HFF-Myc (cell line): Measurements from ENCODE around the gene UFSP1.
A peak's percentile ranks its signal among the peaks of the same experiment; 100 is the strongest.

Source experiments
- DNase-seq: peaks from one replicate; pipeline ENCODE4 v3.0.0-alpha.2; 2011; ENCODE audit warnings: low read depth; ENCODE audit errors: extremely low read depth
- H3K4me3 ChIP-seq: replicated peaks from 2 replicates; pipeline ENCODE4 v1.5.1; 2011; ENCODE audit warnings: low read depth, mild to moderate bottlenecking, control low read depth, low read length
- TF ChIP-seq, protein P1 (sequence below): IDR thresholded peaks from 2 replicates; pipeline ENCODE4 v1.5.1; 2012; ENCODE audit warnings: mild to moderate bottlenecking, low read depth, low read length, control low read depth; ENCODE audit errors: missing control alignments

The UFSP1 gene

DNA sequence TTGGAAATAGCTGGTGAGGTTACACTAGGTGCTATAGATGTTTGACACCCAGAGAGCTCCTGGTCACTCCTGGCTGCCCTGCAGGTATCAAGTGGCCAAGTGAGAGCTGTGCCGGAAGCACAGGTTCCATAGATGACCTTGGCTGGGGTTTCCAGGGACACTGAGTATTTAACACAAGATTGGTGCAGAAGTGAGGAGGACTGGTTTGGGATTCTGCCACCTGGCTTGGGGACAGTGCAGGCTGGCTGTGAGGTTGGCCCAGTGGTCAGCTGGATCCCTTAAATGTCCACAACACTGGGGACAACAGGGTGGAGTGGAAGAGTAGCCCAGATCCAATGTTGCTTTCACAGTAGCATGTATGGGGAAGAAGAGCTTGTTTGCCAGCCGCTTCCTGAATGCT, 11.5 kb upstream of the UFSP1 start:
- TF ChIP-seq, protein P1, sequence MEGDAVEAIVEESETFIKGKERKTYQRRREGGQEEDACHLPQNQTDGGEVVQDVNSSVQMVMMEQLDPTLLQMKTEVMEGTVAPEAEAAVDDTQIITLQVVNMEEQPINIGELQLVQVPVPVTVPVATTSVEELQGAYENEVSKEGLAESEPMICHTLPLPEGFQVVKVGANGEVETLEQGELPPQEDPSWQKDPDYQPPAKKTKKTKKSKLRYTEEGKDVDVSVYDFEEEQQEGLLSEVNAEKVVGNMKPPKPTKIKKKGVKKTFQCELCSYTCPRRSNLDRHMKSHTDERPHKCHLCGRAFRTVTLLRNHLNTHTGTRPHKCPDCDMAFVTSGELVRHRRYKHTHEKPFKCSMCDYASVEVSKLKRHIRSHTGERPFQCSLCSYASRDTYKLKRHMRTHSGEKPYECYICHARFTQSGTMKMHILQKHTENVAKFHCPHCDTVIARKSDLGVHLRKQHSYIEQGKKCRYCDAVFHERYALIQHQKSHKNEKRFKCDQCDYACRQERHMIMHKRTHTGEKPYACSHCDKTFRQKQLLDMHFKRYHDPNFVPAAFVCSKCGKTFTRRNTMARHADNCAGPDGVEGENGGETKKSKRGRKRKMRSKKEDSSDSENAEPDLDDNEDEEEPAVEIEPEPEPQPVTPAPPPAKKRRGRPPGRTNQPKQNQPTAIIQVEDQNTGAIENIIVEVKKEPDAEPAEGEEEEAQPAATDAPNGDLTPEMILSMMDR: no peak
- H3K4me3 ChIP-seq: no peak overlapping the region
- DNase-seq: no peak

DNA sequence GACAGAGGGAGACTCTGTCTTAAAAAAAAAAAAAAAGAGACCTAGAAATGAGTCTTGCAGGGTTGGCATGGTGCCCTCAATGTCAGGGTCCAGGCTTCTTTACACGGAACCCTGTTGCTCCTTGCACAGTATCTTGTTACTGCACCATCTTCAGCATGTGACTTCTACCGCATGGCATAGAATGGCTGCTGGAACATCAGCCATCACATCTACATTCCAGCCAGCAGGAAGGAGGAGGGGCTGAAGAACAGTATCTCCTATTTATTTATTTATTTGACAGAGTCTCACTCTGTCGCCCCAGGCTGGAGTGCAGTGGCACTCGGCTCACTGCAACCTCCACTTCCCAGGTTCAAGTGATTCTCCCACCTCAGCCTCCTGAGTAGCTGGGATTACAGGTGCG, 9.9 kb upstream of the UFSP1 start:
- H3K4me3 ChIP-seq: no peak overlapping the region
- no peak for DNase-seq
- TF ChIP-seq, protein P1: no peak

DNA sequence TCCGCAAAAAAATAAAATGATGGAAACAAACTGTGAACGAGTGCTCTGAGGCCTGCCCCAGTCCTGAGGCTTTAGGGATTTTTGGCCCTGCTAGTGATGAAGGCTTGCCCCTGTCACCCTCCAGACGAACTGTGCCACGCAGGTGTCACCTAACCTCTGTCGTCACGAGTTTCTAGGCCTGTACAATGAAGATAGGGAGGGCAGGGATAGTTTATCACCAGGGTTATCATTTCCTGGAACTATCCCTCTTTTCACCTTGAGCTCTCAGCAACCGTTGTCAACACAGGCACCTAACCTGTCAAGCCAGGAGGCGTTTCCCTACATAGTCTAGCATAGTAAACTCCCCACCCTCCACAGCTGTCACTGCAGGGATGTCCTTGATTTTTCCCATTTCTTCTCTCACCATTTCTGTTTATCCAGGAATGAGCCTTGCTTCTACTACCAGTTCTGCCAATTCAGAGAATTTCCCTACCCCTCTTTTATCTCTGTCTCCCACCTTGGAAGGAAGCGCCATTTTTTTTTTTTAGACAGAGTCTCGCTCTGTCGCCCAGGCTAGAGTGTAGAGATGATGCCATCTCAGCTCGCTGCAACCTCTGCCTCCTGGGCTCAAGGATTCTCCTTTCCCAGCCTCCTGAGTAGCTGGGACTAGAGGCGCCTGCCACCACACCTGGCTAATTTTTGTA, 8.4 kb upstream of the UFSP1 start:
- TF ChIP-seq, protein P1: no peak

DNA sequence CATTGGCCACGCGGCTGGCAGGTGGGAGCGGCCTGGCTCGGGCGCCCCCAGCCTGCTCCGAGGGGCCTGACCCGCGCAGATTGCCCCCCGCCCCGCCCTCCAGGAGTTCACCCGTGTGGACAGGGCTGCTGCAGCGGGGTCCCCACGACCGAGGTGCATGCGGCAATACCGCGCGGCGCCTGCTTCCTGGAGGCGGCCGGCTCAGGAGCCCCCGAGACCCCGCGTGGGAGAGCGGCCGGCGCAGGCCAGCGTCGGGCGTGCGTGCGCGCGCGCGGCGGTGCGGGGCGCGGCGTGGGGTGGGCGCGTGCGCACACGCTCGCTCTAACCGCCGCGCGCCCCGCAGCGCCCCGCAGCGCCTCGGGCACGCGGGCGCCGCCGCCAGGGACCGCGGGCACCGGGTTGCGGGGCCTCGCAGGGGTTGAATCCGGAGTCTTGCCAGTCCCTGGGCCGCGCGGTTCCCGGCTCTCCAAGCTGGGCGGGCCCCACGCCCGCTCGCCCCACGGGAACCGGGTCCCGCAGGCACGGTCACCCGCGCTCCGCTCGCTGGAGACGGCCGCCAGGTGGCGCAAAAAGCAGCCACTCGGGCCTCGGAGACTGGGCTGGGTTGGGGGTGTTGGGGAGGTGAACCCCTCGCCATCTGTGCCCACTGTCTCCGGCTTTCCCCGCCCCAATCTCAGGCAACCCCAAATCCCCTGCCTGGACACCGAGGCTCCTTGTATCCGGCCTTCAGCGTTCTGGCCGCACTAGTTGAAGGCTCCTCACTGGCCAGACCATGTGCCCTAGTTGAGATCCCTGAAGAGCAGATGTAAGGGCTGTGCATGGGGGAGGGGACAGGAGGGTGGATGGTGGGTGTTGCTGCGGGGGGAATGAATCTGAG, 7.5 kb upstream of the UFSP1 start:
- no peak for DNase-seq
- no peak overlapping the region for H3K4me3 ChIP-seq
- TF ChIP-seq, protein P1: peak; percentile 67

More for the DNA sequence above, 8.4 kb upstream of the UFSP1 start:
- DNase-seq: no peak
- H3K4me3 ChIP-seq: no peak overlapping the region

DNA sequence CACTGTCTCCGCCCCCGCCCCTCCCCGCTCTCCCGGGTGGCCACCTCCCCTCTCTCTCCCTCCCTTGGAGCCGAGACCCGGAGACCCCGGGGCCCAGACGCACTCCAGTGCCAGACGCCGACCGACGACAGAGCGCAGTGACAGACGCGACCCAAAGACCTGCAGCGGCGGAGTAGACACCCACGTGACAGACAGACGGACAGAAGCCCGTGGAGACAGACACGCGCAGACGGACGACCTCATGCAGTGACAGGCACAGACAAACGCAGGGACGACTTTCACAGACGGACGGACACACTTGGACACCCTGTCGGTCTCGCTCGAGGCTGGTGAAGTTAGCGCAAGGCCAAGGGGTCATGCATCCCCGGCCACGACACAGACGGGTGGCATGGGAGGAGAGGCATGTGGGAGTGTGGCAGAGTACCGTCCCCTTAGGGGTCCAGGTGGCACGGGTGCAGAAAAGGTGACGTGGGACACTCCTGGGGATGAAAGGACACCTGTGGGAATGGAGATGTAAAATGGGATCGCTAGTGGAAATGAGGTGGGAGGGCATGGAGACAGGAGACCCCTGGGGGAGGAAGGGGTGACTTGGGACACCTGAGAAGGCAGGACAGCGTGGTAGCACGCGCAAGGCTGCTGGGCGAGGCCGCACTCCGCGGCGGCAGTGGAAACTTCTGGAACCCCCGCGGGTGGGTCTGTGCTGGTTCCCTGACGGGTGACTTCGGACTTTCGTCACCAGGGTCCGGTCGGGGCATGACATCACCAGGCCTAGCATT, 6.6 kb upstream of the UFSP1 start:
- no peak overlapping the region for H3K4me3 ChIP-seq
- TF ChIP-seq, protein P1: no peak
- no peak for DNase-seq

DNA sequence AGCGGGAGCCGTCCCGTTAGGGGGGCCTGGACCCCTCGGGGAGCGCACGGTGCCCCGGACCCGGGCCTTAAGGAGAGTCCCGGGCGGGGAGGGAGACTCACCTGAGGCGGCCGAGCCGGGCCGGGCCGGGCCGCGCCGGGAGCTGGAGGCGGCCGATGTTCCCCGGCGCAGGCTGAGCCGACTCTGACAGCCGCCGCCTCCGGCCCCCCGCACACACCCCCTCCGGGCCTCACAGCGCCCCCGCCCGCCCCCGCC, 6.1 kb upstream of the UFSP1 start, which contains the start of gene ACHE:
ACHE (minus strand) TSS at position 188 of the 255 bp plus-strand sequence. CDS start 1,656 bp downstream, outside the sequence.
- TF ChIP-seq, protein P1: no peak
- DNase-seq: no peak
- H3K4me3 ChIP-seq: peak within 1 kb of the TSS; percentile 33
